Stimulated activated CD8-positive, alpha-beta memory T cell treated with anti-CD3 and anti-CD28 coated beads, Interleukin-12 subunit alpha, Interleukin-12 subunit beta, amount 100 ng/mL, for 4 hours (primary cell): ENCODE measurements around the gene KCNH2.
"Not testable (repeated sequence)": the region's sequence is repeated elsewhere in the genome, so short reads cannot be mapped to it uniquely, and the experiment has no call there.

ENCODE experiments used
- DNase-seq: peaks from one replicate; pipeline ENCODE4 v3.0.0-alpha.2; 2020; ENCODE audit warnings: low read depth

The KCNH2 gene

GRCh38 chr7:150934045-150934766 is 43.9 kb downstream of the KCNH2 start:
- DNase-seq: no peak

- DNase-seq: no peak
Measured at GRCh38 chr7:150931199-150931869, 46.8 kb downstream of the KCNH2 start.

- DNase-seq: no peak
Measured at GRCh38 chr7:150928541-150928940, 49.6 kb downstream of the KCNH2 start.

- DNase-seq: no peak
Measured at GRCh38 chr7:150927956-150928344, 50.2 kb downstream of the KCNH2 start.

- DNase-seq: no peak
Measured at GRCh38 chr7:150927157-150927955, 50.8 kb downstream of the KCNH2 start.

GRCh38 chr7:150926066-150926465 is 52.1 kb downstream of the KCNH2 start:
- no peak for DNase-seq

- DNase-seq: no peak
Measured at GRCh38 chr7:150924369-150924781, 53.7 kb downstream of the KCNH2 start.

- DNase-seq: no peak
Measured at GRCh38 chr7:150923802-150924201, 54.3 kb downstream of the KCNH2 start.

- no peak for DNase-seq
Measured at GRCh38 chr7:150923196-150923595, 54.9 kb downstream of the KCNH2 start.

GRCh38 chr7:150919160-150919559 is 59.0 kb downstream of the KCNH2 start:
- no peak for DNase-seq

GRCh38 chr7:150918378-150918777 is 59.7 kb downstream of the KCNH2 start:
- no peak for DNase-seq

GRCh38 chr7:150917969-150918368 is 60.2 kb downstream of the KCNH2 start:
- no peak for DNase-seq

- no peak for DNase-seq
Measured at GRCh38 chr7:150916670-150917069, 61.5 kb downstream of the KCNH2 start.

- DNase-seq: no peak
Measured at GRCh38 chr7:150914966-150915365, 63.2 kb downstream of the KCNH2 start.

- no peak for DNase-seq
Measured at GRCh38 chr7:150914196-150914595, 63.9 kb downstream of the KCNH2 start.

GRCh38 chr7:150912427-150912826 is 65.7 kb downstream of the KCNH2 start:
- no peak for DNase-seq

GRCh38 chr7:150911590-150912267 is 66.4 kb downstream of the KCNH2 start:
- no peak for DNase-seq

GRCh38 chr7:150910996-150911422 is 67.1 kb downstream of the KCNH2 start:
- DNase-seq: no peak

- DNase-seq: not testable (repeated sequence)
Measured at GRCh38 chr7:150910305-150910995, 67.7 kb downstream of the KCNH2 start.

- DNase-seq: no peak
Measured at GRCh38 chr7:150909200-150909995, 68.7 kb downstream of the KCNH2 start.

GRCh38 chr7:150908173-150908572 is 69.9 kb downstream of the KCNH2 start:
- no peak for DNase-seq
